GM18526 (cell line): Measurements from ENCODE around the gene MCM3.
A peak's percentile ranks its signal among the peaks of the same experiment; 100 is the strongest.

ENCODE experiments used
- POLR2A ChIP-seq: IDR thresholded peaks from 3 replicates; pipeline ENCODE4 v1.6.1; 2011; ENCODE audit not compliant: insufficient read length; ENCODE audit errors: extremely low read depth

Gene MCM3

DNA sequence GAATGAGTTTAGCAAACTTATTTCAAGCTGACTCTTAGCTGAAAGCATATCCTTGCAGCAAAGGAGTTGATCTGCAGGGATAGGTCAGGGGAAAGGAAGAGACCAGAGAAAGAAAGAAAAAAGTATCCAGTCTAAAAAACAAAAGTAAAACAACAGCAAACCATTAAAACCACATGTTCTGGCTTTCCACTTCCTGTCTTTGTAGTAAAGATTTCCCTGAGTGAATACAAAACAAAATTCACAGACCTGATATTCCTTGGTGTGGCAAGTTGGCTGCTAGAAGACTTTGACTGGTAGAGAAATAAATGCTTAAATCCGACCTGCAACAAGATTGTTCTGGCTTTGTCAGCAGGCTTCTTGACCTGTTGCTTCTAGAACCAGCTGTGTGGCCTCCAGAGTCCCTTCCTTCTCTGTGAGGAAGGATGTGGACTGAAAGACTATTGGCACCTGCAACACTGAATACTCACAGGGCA lies 23.4 kb upstream of the MCM3 start:
- no peak for TF ChIP-seq POLR2A

DNA sequence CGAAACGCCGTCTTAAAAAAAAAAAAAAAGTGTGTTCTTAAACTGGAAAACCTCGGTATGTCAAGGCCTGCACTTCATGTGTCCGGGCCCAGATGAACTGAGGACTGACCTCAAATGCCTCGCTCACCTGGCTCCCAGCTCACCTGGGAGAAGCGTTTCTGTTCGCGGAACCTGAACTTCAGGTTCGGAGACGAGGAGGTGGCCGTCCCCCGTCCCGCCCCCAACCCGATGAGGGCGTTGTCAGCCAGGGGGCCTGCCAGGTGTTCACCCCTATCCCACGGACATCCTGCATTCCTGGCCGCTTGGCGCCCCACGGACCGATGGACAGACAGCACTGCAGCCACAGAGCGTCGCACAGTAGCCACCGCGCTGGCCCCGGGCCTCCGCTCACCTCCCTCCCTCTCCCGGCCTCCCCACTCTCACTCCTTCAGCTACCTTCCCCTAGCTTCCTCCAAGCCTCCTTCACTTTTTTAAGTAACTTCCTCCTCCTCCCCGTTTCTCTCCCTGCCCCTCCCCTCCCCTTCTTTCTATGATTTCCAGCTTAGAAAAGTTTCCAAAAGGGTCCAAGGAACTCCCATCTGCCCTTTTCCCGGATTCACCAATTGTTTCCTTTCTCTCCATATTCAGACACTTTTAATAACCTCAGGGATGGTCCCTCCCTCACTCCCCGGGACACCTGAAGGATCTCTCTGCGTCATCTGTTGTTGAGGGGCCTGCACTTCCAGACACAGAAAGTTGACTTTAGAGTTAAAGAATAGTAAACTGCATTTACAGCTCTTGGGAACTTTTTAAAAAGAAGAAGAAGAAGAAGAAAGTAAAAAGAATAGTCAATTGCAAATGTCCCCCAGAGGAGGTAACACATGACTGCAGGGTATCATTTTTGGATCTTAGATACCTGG lies 22.7 kb upstream of the MCM3 start:
- no peak for TF ChIP-seq POLR2A

DNA sequence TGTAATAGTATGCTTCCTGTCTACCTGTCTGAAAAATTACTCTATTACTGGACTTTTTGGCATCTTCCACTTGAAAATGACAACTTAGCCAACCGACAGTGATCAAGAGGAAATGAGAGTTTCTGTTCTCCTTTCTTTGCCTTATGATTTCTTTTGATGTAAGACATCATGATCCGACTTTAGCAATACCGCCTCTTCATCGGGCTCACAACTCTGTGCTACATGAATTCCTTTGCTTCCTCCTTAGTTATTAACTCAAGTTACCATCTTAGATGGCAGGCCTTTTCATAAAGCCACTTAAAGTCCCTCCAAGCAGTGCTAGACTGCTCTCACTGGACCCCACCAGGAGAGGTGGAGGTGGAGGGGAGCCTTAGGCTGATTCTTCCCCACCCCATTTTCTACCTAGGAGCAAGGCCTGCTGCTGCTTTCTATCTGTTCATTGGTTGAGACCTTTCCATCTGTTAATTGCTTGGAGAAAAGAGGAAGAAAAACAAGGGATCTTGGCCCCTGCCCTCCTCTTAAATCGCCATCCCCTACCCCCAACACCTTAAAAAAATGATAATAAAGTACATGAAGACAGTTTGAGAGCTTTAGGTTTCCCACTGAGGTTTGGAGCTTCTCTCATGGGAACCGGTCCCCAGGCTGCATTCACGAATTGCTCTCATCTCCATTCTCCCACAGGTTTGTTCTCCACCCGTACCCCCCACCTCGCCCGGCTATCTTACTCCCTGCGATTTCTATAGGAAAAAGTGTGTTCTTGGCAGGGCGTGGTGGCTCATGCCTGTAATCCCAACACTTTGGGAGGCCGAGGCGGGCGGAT lies 21.6 kb upstream of the MCM3 start:
- TF ChIP-seq POLR2A = peak; percentile 17

DNA sequence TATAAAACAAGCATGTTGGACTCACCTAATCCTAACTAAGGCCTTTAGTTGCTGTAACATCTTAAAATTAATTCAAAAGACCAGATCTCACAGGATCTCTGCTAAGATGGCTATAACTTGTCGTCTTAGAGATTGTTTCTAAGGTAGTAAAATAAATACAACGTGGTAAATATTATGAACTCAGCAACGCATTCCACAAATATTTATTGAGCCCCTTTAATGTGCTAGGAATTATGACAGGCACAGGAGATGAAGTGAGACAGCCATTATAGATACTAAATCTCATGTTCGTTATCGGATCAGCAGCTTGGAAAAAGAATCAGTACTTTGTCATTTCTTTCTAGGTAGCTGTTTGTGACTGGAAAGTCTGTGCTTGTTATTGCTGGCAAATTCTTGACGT lies 20.9 kb upstream of the MCM3 start:
- TF ChIP-seq POLR2A = no peak

DNA sequence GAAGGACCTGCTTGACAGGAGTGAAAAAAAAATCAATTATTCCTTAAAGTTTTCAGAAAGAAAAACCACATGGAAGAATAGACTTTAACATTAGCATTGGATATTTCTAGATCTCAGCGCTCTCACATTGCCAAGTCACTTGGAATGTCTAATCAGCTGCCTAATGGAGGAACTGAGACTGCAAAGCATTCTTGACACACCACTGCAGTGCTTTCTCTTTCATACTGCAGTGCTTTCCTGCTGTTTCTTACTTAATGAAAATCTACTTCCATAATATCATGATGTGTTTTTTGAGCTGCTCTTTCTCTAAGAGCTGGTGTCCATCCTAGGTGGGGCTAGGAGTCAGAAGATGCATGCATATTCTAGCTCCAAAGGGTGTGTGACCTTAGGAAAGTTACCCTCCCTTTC lies 20.4 kb upstream of the MCM3 start:
- no peak for TF ChIP-seq POLR2A

DNA sequence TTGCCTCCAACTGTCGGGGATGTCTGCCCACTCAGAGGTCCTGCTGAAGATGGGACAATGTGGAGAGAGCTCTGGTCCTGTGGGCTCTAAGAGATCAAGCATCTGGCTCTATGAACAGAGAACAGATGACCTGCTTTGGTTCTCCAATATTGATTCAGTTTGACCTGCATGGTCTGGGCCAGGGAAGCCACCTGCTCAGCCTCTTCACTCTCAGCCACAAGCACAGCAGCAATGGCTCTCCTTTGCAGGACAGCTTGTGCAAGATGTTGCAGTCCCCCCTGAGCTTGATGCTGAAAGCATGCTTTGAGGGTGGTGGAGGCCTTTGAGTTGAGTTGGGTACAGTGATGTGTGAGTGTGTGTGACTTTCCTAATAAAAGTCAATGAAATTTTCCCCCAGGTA lies 18.6 kb upstream of the MCM3 start:
- no peak for TF ChIP-seq POLR2A

DNA sequence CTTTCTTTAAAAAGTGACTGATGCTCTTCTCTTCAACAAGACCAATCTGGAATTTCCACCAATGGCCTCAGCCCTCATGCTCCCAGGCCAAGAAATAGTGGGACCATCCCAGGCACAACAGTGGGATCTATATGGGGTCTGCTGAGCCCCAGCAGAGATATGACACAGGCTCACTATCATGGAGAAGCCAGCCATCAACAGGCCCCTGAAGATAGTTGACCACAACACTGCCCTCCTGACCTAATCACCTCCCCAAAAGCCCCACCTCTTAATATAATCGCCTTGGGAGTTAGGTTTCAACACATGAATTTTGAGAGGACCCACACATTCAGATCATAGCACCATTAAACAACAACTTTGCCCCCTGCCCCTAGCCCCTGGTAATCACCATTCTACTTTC lies 16.8 kb upstream of the MCM3 start:
- no peak for TF ChIP-seq POLR2A

DNA sequence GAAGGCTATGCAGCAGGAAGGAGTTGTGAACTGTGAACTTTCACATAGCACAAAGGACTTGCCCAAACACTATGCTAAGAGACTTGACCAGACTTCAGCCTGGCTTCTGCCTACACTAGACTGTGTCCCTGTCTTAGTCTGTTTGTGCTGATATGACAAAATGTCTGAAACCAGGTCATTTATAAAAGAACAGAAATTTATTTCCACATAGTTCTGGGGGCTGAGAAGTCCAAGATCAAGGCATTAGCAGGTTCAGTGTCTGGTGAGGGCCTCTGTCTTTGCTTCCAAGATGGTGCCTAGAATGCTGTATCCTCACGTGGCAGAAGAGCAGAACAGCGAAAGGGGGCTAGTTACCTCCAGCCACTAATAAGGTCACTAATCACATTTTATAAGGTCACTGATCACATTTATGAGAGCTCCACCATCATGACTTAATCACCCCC lies 16.0 kb upstream of the MCM3 start:
- no peak for TF ChIP-seq POLR2A

DNA sequence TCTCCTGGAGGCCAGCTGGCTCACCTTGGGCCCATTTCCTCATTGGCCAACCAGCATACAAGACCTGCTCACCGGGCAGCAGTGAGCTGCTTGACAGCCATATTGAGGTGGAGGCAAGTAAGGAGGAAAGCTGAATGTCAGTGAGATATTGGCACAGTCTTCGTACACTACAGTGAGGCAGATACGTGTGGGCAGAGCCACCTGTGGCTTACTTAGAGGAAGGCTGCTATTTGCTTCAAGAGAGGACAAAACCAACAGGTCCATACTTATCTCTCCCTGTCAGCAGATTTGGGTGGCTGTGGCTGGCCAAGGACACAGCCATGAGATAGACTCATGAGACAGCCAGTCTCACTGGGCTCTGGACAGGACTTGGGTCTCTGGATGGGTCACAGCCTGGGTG lies 15.1 kb upstream of the MCM3 start:
- TF ChIP-seq POLR2A = no peak

DNA sequence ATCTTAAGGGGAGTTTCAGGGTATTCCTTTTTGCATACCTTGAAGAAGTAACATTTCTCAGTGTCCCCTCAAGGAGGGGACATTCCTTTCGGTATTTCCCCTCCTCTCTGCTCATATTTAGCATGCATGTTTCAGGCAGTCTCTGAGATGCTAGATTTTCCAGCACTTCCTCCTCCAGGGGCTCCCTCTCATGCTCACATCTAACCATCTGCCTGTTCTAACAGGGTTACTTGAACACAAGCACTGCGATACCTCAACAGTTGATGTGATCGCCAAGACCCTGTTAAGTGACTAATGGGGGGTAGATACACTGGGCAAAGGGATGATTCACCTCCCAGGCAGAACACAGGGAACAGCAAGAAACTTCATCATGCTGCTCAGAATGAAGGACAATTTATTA lies 12.9 kb upstream of the MCM3 start:
- no peak for TF ChIP-seq POLR2A

DNA sequence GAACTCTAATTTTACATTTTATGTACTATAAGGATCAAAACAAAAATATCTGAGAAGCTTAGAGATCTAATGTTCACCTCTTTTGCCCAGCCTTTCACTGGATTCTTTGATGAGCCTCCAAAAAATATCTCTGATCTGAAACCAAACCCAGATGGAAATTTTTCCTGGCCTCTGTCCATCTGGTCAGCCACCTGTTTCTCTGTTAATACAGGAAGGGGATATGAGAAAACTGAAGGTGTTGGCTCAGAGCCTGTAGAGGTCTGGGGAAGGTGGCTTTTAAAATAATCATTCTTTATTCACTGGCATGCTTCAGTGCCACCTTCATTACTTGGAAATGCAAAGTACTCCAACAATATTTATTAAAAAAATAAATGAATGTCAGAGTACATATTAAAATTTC lies 8.5 kb upstream of the MCM3 start:
- TF ChIP-seq POLR2A = no peak

DNA sequence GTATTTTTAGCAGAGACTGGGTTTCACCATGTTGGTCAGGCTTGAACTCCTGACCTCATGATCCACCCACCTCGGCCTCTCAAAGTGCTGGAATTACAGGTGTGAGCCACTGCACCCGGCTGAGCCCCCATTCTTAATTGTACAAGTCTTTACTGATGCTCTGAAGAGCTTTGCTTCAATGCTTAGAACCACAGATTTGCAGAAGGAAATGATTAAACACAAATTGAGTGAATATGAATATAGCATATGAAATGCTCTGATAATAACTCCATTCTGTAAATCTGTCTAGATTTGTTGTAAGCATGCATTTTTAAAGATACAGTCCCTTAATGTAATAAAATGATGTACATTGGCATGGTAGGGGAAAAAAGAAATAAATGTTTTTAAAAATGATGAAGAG lies 4.3 kb upstream of the MCM3 start:
- no peak for TF ChIP-seq POLR2A

DNA sequence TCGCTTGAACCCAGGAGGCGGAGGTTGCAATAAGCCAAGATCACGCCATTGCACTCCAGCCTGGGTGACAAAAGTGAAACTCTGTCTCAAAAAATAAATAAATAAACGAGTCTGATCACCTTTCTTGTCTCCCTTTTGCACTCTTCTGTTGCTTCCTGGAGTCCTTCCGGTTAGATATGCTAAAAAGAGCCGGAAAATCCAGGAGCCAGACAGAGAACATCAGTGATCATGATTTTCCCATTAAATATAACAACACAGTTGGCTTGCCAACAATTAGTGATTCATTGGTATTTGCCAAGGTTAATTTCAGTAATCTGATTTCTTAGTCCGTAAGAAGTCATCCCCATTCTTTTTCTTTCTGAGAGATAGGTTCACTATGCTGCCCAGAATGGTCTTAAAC lies 3.7 kb upstream of the MCM3 start:
- no peak for TF ChIP-seq POLR2A

DNA sequence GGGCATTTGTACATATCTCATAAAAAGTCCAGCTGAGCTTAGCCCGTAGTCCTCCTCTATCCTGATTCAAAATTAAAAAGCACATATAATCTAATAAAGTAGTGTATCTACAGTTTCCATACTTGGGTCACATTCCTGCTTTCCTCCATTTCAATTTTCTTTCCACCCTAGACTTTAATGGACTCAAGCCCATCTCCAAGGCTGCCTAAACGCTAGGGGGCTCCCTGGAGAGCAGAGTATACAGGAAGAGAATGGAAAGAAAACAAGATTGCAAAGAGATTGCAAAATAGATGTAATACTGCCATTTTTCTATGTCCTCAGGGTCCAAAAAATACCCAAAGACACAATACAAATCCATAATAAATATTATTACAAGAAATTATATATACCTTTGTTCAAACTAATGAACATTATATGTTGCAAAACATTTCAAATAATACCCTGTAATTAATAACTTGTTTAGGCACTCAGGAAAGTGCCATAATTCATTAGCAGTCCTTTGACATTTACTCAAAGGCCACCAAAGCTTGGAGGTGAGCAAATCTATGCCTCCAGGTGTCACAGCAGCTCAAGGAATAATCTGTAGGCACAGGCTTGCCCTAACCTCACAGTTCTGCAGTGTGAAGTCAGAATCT lies 2.4 kb upstream of the MCM3 start:
- TF ChIP-seq POLR2A = no peak

DNA sequence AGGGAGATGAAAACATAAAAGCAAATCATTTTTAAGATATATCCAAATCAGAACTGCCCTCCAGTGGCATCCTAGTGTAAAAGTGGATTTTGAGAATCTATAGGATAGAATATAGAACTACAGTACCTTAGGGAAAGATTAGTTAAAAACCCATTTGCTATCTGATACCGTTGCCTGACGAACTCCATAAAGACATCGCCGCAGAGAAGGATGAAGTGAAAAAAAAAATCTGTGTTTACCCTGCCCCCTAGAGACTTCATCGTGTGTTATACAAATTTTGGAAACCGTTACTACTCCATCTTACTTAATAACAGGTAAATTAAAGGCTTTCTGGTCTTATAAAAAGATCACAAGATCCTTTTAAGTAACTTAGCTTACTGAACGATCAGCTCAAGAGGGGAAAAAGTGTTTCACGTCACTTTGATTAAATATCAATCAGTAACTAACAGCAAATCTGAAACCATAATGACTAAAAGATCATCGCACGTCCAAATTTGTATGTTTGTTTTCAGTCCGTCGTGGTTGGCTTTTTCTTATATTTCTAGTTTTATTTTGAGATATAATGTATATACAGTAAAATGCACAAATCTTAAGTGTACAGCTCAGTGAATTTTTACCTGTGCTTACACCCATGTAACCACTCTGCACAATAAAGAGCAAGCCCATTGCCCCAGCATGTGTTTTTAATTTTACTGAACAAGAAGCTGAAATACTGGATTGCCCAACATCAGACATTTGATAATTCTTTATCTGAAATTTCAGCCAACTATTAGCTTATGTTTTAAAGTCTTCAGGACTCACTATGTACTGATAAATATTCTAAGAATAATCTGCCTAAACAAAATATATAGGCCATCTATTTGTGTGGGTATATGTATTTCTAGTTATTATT lies 881 bp upstream of the MCM3 start:
- TF ChIP-seq POLR2A = no peak

DNA sequence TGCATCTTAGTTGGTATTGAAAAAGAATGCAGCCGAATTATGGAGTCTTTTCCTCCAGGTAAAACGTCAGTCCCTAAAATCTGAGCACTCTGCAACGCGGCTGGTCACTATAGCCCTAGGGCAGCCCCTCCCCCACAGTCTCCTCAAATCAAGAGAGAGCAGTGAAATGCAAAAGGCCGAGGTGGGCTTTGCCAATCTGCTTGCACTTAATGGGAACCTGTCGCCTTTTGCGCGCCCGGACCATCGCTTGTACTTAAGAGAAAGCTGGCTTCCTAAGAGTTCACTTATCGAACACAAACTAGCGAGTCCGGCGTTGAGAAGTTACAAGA lies 447 bp downstream of the MCM3 start:
- TF ChIP-seq POLR2A = no peak
